Measurements from ENCODE around the gene HPCAL4.

Gene HPCAL4

DNA sequence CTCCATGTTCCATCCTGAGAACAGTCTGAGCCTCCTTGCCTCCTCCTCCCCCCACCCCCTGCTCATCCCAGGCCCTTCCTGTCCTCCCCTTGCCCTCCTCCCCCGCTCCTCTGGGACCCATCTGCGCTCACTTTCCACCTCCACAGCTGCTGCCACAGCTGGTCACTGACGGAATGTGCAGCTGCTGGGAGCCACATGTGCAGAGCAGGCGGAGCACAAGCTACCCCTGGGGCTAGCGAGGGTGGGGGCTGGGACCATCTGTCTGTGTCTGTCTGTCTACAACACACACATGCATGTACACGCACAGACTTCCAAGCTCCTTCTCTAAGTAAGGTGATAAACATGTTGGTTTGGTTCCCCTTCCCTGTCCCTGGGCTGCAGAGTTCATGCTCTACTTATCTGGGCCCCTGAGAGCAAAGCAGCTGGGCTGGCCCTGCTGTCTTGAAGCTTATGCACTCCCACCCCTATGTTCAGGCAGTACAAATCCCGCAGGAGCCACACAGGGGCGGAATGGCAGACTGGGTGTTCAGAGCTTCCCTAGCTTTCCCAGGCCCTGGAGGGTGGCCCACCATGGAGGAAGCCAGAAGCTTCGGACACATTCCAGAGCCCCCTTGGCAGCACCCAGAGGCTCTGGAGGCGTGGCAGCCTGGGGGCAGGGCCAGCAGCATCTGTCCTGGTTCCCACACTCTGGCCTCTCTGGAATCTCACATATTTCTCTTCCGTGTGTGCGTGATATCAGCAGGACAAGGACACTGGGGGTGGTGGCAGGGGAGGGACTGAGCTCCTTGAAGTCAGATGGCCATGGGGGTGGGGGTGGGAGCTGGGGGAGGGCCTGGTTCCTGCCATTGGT is 44.8 kb downstream of the HPCAL4 start:
- TF ChIP-seq, protein P1, sequence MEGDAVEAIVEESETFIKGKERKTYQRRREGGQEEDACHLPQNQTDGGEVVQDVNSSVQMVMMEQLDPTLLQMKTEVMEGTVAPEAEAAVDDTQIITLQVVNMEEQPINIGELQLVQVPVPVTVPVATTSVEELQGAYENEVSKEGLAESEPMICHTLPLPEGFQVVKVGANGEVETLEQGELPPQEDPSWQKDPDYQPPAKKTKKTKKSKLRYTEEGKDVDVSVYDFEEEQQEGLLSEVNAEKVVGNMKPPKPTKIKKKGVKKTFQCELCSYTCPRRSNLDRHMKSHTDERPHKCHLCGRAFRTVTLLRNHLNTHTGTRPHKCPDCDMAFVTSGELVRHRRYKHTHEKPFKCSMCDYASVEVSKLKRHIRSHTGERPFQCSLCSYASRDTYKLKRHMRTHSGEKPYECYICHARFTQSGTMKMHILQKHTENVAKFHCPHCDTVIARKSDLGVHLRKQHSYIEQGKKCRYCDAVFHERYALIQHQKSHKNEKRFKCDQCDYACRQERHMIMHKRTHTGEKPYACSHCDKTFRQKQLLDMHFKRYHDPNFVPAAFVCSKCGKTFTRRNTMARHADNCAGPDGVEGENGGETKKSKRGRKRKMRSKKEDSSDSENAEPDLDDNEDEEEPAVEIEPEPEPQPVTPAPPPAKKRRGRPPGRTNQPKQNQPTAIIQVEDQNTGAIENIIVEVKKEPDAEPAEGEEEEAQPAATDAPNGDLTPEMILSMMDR (IDR thresholded peaks at IDR 0.05; ENCODE audit: borderline replicate concordance, extremely low read depth, low read length, poor library complexity, severe bottlenecking) = no peak
- no peak for TF ChIP-seq EZH2 (IDR thresholded peaks at IDR 0.05; ENCODE audit: borderline replicate concordance, low read depth, low read length, severe bottlenecking)
- peak; percentile 23 for DNase-seq
- H3K36me3 ChIP-seq (ENCODE audit: insufficient read depth, low read length) = no peaks in the 10 kb centered on the region
- no peaks in the 10 kb centered on the region; the same call in none of the 2 replicates for H4K20me1 ChIP-seq (ENCODE audit: insufficient read depth, low read length)
- no peaks in the 10 kb centered on the region for H3K9me3 ChIP-seq (ENCODE audit: insufficient read depth, low read length, severe bottlenecking)
- H3K4me2 ChIP-seq (ENCODE audit: insufficient read depth, low read length) = no peak overlapping the region
- H2AFZ ChIP-seq (ENCODE audit: low read depth, low read length) = no peak overlapping the region
- H3K27me3 ChIP-seq (ENCODE audit: insufficient read depth, low read length, poor library complexity) = peaks cover 10% of the 10 kb centered on the region
- H3K79me2 ChIP-seq (ENCODE audit: insufficient read depth, low read length) = no peaks in the 10 kb centered on the region
- no peaks in the 10 kb centered on the region for H3K4me1 ChIP-seq (ENCODE audit: insufficient read depth, low read length)
- H3K4me3 ChIP-seq (ENCODE audit: low read depth in 1 of 2, low read length in 2 of 2) = no peak overlapping the region
- H3K27ac ChIP-seq (ENCODE audit: low read length) = no peak overlapping the region
- no peak overlapping the region for H3K9ac ChIP-seq (ENCODE audit: low read depth, low read length)
- 0 out of 3 replicates have a peak, but pooled peaks have one; percentile 42 for ATAC-seq (ENCODE audit: insufficient read depth, low read depth)

DNA sequence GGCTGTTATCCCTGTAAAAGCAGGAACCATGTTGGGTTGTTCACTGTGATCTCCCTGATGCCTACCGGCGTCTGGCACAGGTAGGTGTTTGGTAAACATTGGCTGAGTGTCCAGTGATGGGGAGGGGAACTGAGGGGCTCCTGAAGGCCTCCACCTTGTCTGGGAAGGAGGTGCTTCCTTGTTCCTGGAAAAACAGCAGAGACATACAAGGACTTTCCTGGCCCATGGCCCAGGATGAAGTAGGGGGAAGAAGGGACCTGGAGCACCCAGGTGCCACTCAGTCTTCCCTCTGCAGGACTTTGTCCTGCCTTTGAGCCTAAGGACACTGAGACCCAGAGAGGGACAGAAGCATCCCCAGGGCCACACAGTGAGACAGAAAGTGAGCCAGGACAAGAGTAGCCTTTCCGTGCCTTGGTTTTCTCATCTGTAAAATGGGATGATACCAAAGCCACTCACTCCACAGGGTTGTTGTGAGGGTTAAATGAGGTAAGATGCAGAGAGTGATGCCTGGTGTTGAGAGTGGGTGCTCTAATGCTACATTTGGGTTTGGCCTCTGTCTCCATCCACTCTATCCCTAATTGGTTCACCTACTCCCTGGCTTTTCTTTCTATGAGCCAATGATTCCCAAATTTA is 45.7 kb downstream of the HPCAL4 start:
- H3K9ac ChIP-seq (ENCODE audit: low read depth, low read length) = no peak overlapping the region
- H3K4me3 ChIP-seq (ENCODE audit: low read depth in 1 of 2, low read length in 2 of 2) = no peak overlapping the region
- H3K79me2 ChIP-seq (ENCODE audit: insufficient read depth, low read length) = no peaks in the 10 kb centered on the region
- no peaks in the 10 kb centered on the region for H3K9me3 ChIP-seq (ENCODE audit: insufficient read depth, low read length, severe bottlenecking)
- ATAC-seq (ENCODE audit: insufficient read depth, low read depth) (no peak), DNase-seq (no peak)
- H4K20me1 ChIP-seq (ENCODE audit: insufficient read depth, low read length) = no peaks in the 10 kb centered on the region; the same call in none of the 2 replicates
- H3K4me2 ChIP-seq (ENCODE audit: insufficient read depth, low read length) = no peak overlapping the region
- H2AFZ ChIP-seq (ENCODE audit: low read depth, low read length) = no peak overlapping the region
- no peaks in the 10 kb centered on the region for H3K4me1 ChIP-seq (ENCODE audit: insufficient read depth, low read length)
- peaks cover 10% of the 10 kb centered on the region for H3K27me3 ChIP-seq (ENCODE audit: insufficient read depth, low read length, poor library complexity)
- no peak overlapping the region for H3K27ac ChIP-seq (ENCODE audit: low read length)
- H3K36me3 ChIP-seq (ENCODE audit: insufficient read depth, low read length) = no peaks in the 10 kb centered on the region
- TF ChIP-seq, protein P1 (IDR thresholded peaks at IDR 0.05; ENCODE audit: borderline replicate concordance, extremely low read depth, low read length, poor library complexity, severe bottlenecking) = no peak
- TF ChIP-seq EZH2 (IDR thresholded peaks at IDR 0.05; ENCODE audit: borderline replicate concordance, low read depth, low read length, severe bottlenecking) = no peak

DNA sequence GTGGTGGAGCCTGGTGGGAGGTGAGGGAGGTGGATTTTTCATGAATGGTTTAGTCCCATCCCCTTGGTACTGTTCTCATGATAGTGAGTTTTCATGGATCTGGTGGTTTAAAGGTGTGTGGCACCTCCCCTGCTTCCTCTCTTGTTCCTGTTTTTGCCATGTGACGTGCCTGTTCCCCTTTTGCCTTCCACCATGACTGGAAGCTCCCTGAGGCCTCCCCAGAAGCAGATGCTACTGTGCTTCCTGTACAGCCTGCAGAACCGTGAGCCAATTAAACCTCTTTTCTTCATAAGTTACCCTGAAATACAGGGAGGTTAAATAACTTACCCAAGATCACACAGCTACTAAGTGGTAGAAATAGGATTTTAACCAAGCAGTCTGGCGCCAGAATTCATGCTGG is 47.5 kb downstream of the HPCAL4 start:
- H3K4me2 ChIP-seq (ENCODE audit: insufficient read depth, low read length) = no peak overlapping the region
- peaks cover 10% of the 10 kb centered on the region for H3K27me3 ChIP-seq (ENCODE audit: insufficient read depth, low read length, poor library complexity)

More for the DNA sequence above, 47.5 kb downstream of the HPCAL4 start:
- DNase-seq (no peak), ATAC-seq (ENCODE audit: insufficient read depth, low read depth) (no peak)
- H3K9ac ChIP-seq (ENCODE audit: low read depth, low read length) = no peak overlapping the region
- no peaks in the 10 kb centered on the region; the same call in none of the 2 replicates for H4K20me1 ChIP-seq (ENCODE audit: insufficient read depth, low read length)
- no peak overlapping the region for H3K27ac ChIP-seq (ENCODE audit: low read length)
- no peak overlapping the region for H3K4me3 ChIP-seq (ENCODE audit: low read depth in 1 of 2, low read length in 2 of 2)
- TF ChIP-seq, protein P1 (IDR thresholded peaks at IDR 0.05; ENCODE audit: borderline replicate concordance, extremely low read depth, low read length, poor library complexity, severe bottlenecking) = no peak
- no peak for TF ChIP-seq EZH2 (IDR thresholded peaks at IDR 0.05; ENCODE audit: borderline replicate concordance, low read depth, low read length, severe bottlenecking)
- H3K4me1 ChIP-seq (ENCODE audit: insufficient read depth, low read length) = no peaks in the 10 kb centered on the region
- no peak overlapping the region for H2AFZ ChIP-seq (ENCODE audit: low read depth, low read length)
- no peaks in the 10 kb centered on the region for H3K36me3 ChIP-seq (ENCODE audit: insufficient read depth, low read length)
- H3K79me2 ChIP-seq (ENCODE audit: insufficient read depth, low read length) = no peaks in the 10 kb centered on the region
- H3K9me3 ChIP-seq (ENCODE audit: insufficient read depth, low read length, severe bottlenecking) = no peaks in the 10 kb centered on the region
